GM12891 (cell line): ENCODE data around the gene ARFIP1.

Experiments used
- POLR2A ChIP-seq: IDR thresholded peaks from 2 replicates; pipeline ENCODE4 v1.6.1; 2011; ENCODE audit warnings: low read depth, low read length, control low read depth
- POLR2AphosphoS5 ChIP-seq: IDR thresholded peaks from 2 replicates; pipeline ENCODE4 v1.6.1; 2011; ENCODE audit warnings: low read depth, low read length, control low read depth
- SPI1 ChIP-seq: IDR thresholded peaks from 2 replicates; pipeline ENCODE4 v1.6.1; 2011; ENCODE audit warnings: low read depth, low read length, control low read depth

DNA sequence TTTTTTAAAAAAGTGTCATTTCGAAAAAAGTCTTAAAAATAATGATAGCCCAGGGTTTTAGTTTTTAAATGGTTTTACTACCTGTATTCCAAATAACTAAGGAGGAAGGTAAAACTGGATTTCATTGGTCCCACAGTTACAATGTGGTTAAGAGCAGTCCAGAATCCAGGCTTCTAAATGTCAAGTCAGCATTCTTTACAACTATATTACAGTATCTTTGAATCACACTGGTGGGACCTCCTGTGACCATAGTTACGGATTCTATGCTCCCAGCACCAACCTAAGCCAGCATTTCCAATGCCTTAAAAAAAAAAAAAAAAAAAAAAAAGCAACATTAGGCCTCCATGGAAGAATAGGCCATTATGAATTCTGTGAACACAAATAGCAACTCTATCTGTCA, 6.4 kb upstream of the ARFIP1 start:
- TF ChIP-seq POLR2AphosphoS5, result no peak
- TF ChIP-seq POLR2A, result no peak
- no peak for TF ChIP-seq SPI1
